Measurements from ENCODE around the gene DPEP2. TPM values are rescaled to one million over a fixed set of nuclear protein-coding genes. Genes with fewer than 3 reads are reported as not detected.

The DPEP2 gene
- total and polyA plus RNA-seq, 2 of the 13 experiments (the other 11 are each of a cell fraction or from before 2014, with no cell fraction given): 0.18 TPM; not detected in 1

GRCh38 chr16:67940446-67941089, 58.7 kb downstream of the DPEP2 start (continued):
- TF ChIP-seq POLR2G (IDR thresholded peaks at IDR 0.05; ENCODE audit: low read depth, low read length) (0 out of 2 replicates have a peak, but pooled peaks have one; percentile 21), REPIN1 (CRISPR knock-in tag; IDR thresholded peaks at IDR 0.05; ENCODE audit: borderline replicate concordance, low read depth) (peak; percentile 11; the same call in 1 of the 2 replicates), RORA (CRISPR knock-in tag; IDR thresholded peaks at IDR 0.05) (no peak), NFIB (CRISPR knock-in tag; IDR thresholded peaks at IDR 0.05; ENCODE audit: borderline replicate concordance) (no peak), ARID2 (CRISPR knock-in tag; IDR thresholded peaks at IDR 0.05; ENCODE audit: borderline replicate concordance) (peak; percentile 68; the same call in 1 of the 2 replicates), STAT5B (CRISPR knock-in tag; IDR thresholded peaks at IDR 0.05) (no peak), PAX8 (CRISPR knock-in tag; IDR thresholded peaks at IDR 0.05; ENCODE audit: borderline replicate concordance) (no peak), ZNF598 (CRISPR knock-in tag; IDR thresholded peaks at IDR 0.05; ENCODE audit: borderline replicate concordance) (no peak), KLF9 (CRISPR knock-in tag; IDR thresholded peaks at IDR 0.05; ENCODE audit: low read depth) (no peak), TARDBP (CRISPR knock-in tag; IDR thresholded peaks at IDR 0.05) (no peak), SRY (CRISPR knock-in tag; IDR thresholded peaks at IDR 0.05) (no peak), HOXA9 (CRISPR knock-in tag; IDR thresholded peaks at IDR 0.05; ENCODE audit: borderline replicate concordance) (0 out of 2 replicates have a peak, but pooled peaks have one; percentile 46), NONO (IDR thresholded peaks at IDR 0.05) (no peak), NONO (CRISPR knock-in tag; conservative IDR thresholded peaks at IDR 0.05) (0 out of 2 replicates have a peak, but pooled peaks have one; percentile 21), ZNF230 (CRISPR knock-in tag; IDR thresholded peaks at IDR 0.05) (0 out of 2 replicates have a peak, but pooled peaks have one; percentile 2), MBD4 (IDR thresholded peaks at IDR 0.05; ENCODE audit: borderline replicate concordance, low read length) (no peak), ZNF329 (CRISPR knock-in tag; IDR thresholded peaks at IDR 0.05; ENCODE audit: low read depth) (0 out of 2 replicates have a peak, but pooled peaks have one; percentile 38), FLYWCH1 (CRISPR knock-in tag; IDR thresholded peaks at IDR 0.05) (no peak)
- TF ChIP-seq, protein P1, sequence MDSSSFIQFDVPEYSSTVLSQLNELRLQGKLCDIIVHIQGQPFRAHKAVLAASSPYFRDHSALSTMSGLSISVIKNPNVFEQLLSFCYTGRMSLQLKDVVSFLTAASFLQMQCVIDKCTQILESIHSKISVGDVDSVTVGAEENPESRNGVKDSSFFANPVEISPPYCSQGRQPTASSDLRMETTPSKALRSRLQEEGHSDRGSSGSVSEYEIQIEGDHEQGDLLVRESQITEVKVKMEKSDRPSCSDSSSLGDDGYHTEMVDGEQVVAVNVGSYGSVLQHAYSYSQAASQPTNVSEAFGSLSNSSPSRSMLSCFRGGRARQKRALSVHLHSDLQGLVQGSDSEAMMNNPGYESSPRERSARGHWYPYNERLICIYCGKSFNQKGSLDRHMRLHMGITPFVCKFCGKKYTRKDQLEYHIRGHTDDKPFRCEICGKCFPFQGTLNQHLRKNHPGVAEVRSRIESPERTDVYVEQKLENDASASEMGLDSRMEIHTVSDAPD (CRISPR knock-in tag; IDR thresholded peaks at IDR 0.05): no peak
- TF ChIP-seq, protein P2, sequence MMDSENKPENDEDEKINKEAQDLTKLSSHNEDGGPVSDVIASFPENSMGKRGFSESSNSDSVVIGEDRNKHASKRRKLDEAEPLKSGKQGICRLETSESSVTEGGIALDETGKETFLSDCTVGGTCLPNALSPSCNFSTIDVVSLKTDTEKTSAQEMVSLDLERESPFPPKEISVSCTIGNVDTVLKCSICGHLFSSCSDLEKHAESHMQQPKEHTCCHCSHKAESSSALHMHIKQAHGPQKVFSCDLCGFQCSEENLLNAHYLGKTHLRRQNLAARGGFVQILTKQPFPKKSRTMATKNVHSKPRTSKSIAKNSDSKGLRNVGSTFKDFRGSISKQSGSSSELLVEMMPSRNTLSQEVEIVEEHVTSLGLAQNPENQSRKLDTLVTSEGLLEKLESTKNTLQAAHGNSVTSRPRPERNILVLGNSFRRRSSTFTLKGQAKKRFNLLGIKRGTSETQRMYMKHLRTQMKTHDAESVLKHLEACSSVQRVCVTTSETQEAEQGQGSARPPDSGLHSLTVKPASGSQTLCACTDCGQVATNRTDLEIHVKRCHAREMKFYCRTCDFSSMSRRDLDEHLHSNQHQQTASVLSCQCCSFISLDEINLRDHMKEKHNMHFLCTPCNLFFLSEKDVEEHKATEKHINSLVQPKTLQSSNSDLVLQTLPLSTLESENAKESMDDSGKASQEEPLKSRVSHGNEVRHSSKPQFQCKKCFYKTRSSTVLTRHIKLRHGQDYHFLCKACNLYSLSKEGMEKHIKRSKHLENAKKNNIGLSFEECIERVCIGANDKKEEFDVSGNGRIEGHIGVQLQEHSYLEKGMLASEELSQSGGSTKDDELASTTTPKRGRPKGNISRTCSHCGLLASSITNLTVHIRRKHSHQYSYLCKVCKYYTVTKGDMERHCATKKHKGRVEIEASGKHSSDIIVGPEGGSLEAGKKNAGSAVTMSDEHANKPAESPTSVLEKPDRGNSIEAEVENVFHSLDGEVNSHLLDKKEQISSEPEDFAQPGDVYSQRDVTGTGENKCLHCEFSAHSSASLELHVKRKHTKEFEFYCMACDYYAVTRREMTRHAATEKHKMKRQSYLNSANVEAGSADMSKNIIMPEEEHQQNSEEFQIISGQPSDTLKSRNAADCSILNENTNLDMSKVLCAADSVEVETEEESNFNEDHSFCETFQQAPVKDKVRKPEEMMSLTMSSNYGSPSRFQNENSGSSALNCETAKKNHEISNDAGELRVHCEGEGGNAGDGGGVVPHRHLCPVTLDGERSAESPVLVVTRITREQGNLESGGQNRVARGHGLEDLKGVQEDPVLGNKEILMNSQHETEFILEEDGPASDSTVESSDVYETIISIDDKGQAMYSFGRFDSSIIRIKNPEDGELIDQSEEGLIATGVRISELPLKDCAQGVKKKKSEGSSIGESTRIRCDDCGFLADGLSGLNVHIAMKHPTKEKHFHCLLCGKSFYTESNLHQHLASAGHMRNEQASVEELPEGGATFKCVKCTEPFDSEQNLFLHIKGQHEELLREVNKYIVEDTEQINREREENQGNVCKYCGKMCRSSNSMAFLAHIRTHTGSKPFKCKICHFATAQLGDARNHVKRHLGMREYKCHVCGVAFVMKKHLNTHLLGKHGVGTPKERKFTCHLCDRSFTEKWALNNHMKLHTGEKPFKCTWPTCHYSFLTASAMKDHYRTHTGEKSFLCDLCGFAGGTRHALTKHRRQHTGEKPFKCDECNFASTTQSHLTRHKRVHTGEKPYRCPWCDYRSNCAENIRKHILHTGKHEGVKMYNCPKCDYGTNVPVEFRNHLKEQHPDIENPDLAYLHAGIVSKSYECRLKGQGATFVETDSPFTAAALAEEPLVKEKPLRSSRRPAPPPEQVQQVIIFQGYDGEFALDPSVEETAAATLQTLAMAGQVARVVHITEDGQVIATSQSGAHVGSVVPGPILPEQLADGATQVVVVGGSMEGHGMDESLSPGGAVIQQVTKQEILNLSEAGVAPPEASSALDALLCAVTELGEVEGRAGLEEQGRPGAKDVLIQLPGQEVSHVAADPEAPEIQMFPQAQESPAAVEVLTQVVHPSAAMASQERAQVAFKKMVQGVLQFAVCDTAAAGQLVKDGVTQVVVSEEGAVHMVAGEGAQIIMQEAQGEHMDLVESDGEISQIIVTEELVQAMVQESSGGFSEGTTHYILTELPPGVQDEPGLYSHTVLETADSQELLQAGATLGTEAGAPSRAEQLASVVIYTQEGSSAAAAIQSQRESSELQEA (CRISPR knock-in tag; IDR thresholded peaks at IDR 0.05; ENCODE audit: not compliant biosample characterization): no peak
- TF ChIP-seq, protein P3, sequence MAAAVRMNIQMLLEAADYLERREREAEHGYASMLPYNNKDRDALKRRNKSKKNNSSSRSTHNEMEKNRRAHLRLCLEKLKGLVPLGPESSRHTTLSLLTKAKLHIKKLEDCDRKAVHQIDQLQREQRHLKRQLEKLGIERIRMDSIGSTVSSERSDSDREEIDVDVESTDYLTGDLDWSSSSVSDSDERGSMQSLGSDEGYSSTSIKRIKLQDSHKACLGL (CRISPR knock-in tag; IDR thresholded peaks at IDR 0.05): no peak

Data from HepG2 (cell line).